NT2/D1 (cell line): ENCODE measurements around the gene NAA10.
A peak's percentile ranks its signal among the peaks of the same experiment; 100 is the strongest.

ENCODE experiments used
- DNase-seq: peaks from one replicate; pipeline ENCODE4 v3.0.0-alpha.2; 2011; ENCODE audit warnings: low read depth, low spot score
- H3K27me3 ChIP-seq: 2 replicates; pipeline ENCODE4 v1.6.0; 2011; ENCODE audit warnings: mild to moderate bottlenecking; ENCODE audit not compliant: insufficient read length, insufficient read depth
- H3K36me3 ChIP-seq: 2 replicates; pipeline ENCODE4 v1.6.1; 2011; ENCODE audit warnings: mild to moderate bottlenecking, low read length, mixed read lengths; ENCODE audit not compliant: insufficient read depth, insufficient read length
- H3K4me1 ChIP-seq: 2 replicates; pipeline ENCODE4 v1.5.1; 2011; ENCODE audit not compliant: insufficient read depth, insufficient read length
- H3K4me3 ChIP-seq: 2 replicates; pipeline ENCODE4 v1.5.1; 2011; ENCODE audit warnings: low read depth; ENCODE audit not compliant: insufficient read length
- H3K9ac ChIP-seq: 2 replicates; pipeline ENCODE4 v1.6.0; 2011; ENCODE audit warnings: low read depth; ENCODE audit not compliant: insufficient read length
- H3K9me3 ChIP-seq: 2 replicates; pipeline ENCODE4 v1.5.1; 2011; ENCODE audit warnings: mild to moderate bottlenecking, low read length; ENCODE audit not compliant: insufficient read depth
- SUZ12 ChIP-seq: IDR thresholded peaks from 2 replicates; pipeline ENCODE4 v1.6.1; 2011; ENCODE audit not compliant: insufficient read length, insufficient read depth; ENCODE audit errors: extremely low read depth
- YY1 ChIP-seq: IDR thresholded peaks from 2 replicates; pipeline ENCODE4 v1.6.1; 2011; ENCODE audit not compliant: insufficient read length, insufficient read depth
- ZNF274 ChIP-seq: IDR thresholded peaks from 2 replicates; pipeline ENCODE4 v1.6.1; 2011; ENCODE audit warnings: mild to moderate bottlenecking, low read depth, low read length

The NAA10 gene

GRCh38 chrX:153887385-153887784 lies 47.5 kb downstream of the NAA10 start:
- Histone ChIP-seq H3K4me3 (no peak overlapping the region), H3K9me3 (no peaks in the 10 kb centered on the region), H3K9ac (no peak overlapping the region), H3K36me3 (peaks cover 7% of the 10 kb centered on the region), H3K27me3 (no peaks in the 10 kb centered on the region), H3K4me1 (peaks cover 3% of the 10 kb centered on the region)
- DNase-seq, result no peak
- TF ChIP-seq YY1 (no peak), SUZ12 (no peak), ZNF274 (no peak)

GRCh38 chrX:153886915-153887314 lies 47.9 kb downstream of the NAA10 start:
- Histone ChIP-seq H3K27me3 (no peaks in the 10 kb centered on the region), H3K36me3 (peaks cover 7% of the 10 kb centered on the region), H3K9ac (peak overlapping the region; percentile 42), H3K4me1 (peaks cover 5% of the 10 kb centered on the region), H3K4me3 (peak overlapping the region; percentile 28), H3K9me3 (no peaks in the 10 kb centered on the region)
- DNase-seq, result no peak
- no peak for TF ChIP-seq ZNF274
- TF ChIP-seq SUZ12, result no peak
- no peak for TF ChIP-seq YY1

GRCh38 chrX:153885968-153886903 lies 48.6 kb downstream of the NAA10 start, which contains the start of gene L1CAM:
Gene L1CAM, minus strand, starts transcription at chrX:153886173. Its CDS starts 10,337 bp downstream, at chrX:153875836.
- Histone ChIP-seq H3K36me3 (peaks cover 10% of the 10 kb centered on the region), H3K27me3 (no peaks in the 10 kb centered on the region), H3K4me3 (peak within 1 kb of the TSS; percentile 40), H3K9ac (peak within 1 kb of the TSS; percentile 77), H3K9me3 (no peaks in the 10 kb centered on the region), H3K4me1 (peaks cover 5% of the 10 kb centered on the region)
- DNase-seq, result no peak
- TF ChIP-seq ZNF274 (no peak), SUZ12 (no peak), YY1 (no peak)

GRCh38 chrX:153885208-153885787 lies 49.5 kb downstream of the NAA10 start:
- Histone ChIP-seq H3K9me3 (no peaks in the 10 kb centered on the region), H3K27me3 (no peaks in the 10 kb centered on the region), H3K4me1 (peaks cover 5% of the 10 kb centered on the region), H3K4me3 (peak overlapping the region; percentile 40), H3K36me3 (peaks cover 13% of the 10 kb centered on the region), H3K9ac (peak overlapping the region; percentile 77)
- no peak for DNase-seq
- TF ChIP-seq YY1 (no peak), SUZ12 (no peak), ZNF274 (no peak)

- H3K27me3 ChIP-seq, result no peaks in the 10 kb centered on the region
- H3K9ac ChIP-seq, result no peak overlapping the region
- H3K36me3 ChIP-seq, result peaks cover 13% of the 10 kb centered on the region
- no peaks in the 10 kb centered on the region for H3K9me3 ChIP-seq
- H3K4me3 ChIP-seq, result peak overlapping the region; percentile 40
- TF ChIP-seq YY1, result no peak
- TF ChIP-seq SUZ12, result no peak
- no peak for TF ChIP-seq ZNF274
- H3K4me1 ChIP-seq, result peaks cover 6% of the 10 kb centered on the region
- no peak for DNase-seq
Measured at GRCh38 chrX:153884590-153884989, 50.2 kb downstream of the NAA10 start.

GRCh38 chrX:153884136-153884535 lies 50.7 kb downstream of the NAA10 start:
- DNase-seq, result no peak
- Histone ChIP-seq H3K27me3 (no peaks in the 10 kb centered on the region), H3K4me1 (peaks cover 9% of the 10 kb centered on the region), H3K9ac (no peak overlapping the region), H3K36me3 (peaks cover 13% of the 10 kb centered on the region), H3K9me3 (no peaks in the 10 kb centered on the region), H3K4me3 (no peak overlapping the region)
- TF ChIP-seq ZNF274 (no peak), YY1 (no peak), SUZ12 (no peak)

GRCh38 chrX:153883163-153883843 lies 51.5 kb downstream of the NAA10 start:
- TF ChIP-seq SUZ12 (no peak), YY1 (no peak), ZNF274 (no peak)
- Histone ChIP-seq H3K9ac (no peak overlapping the region), H3K27me3 (no peaks in the 10 kb centered on the region), H3K4me3 (no peak overlapping the region), H3K9me3 (no peaks in the 10 kb centered on the region), H3K36me3 (peaks cover 13% of the 10 kb centered on the region), H3K4me1 (peaks cover 9% of the 10 kb centered on the region)
- no peak for DNase-seq
